ENCODE data around the gene SPDYE17.
"Not testable (repeated sequence)": the region's sequence is repeated elsewhere in the genome, so short reads cannot be mapped to it uniquely, and the experiment has no call there.

- TF ChIP-seq CTCF (IDR thresholded peaks at IDR 0.05 in 2 of 3, conservative IDR thresholded peaks at IDR 0.05 in 1 of 3; ENCODE audit: borderline replicate concordance in 1 of 3, insufficient read depth in 1 of 3, low read depth in 2 of 3, low read length in 2 of 3); POLR2AphosphoS5 (IDR thresholded peaks at IDR 0.05; ENCODE audit: low read depth, low read length); POLR2A (IDR thresholded peaks at IDR 0.05; ENCODE audit: borderline replicate concordance, extremely low read depth, insufficient read depth, insufficient read length); YY1 (IDR thresholded peaks at IDR 0.05; ENCODE audit: extremely low read depth, insufficient replicate concordance, low read depth, low read length); EZH2 (IDR thresholded peaks at IDR 0.05); EZH2phosphoT487 (IDR thresholded peaks at IDR 0.05; ENCODE audit: borderline replicate concordance); EGR1 (IDR thresholded peaks at IDR 0.05; ENCODE audit: low read depth); FOSL1 (IDR thresholded peaks at IDR 0.05; ENCODE audit: low read depth); RAD21 (IDR thresholded peaks at IDR 0.05; ENCODE audit: low read depth); CBX3 (IDR thresholded peaks at IDR 0.05; ENCODE audit: low read depth); ZNF274 (IDR thresholded peaks at IDR 0.05; ENCODE audit: low read depth, low read length); JUND (IDR thresholded peaks at IDR 0.05): not testable (repeated sequence)
- TF ChIP-seq, protein P1, sequence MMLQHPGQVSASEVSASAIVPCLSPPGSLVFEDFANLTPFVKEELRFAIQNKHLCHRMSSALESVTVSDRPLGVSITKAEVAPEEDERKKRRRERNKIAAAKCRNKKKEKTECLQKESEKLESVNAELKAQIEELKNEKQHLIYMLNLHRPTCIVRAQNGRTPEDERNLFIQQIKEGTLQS (IDR thresholded peaks at IDR 0.05), result not testable (repeated sequence)
- TF ChIP-seq, protein P2, sequence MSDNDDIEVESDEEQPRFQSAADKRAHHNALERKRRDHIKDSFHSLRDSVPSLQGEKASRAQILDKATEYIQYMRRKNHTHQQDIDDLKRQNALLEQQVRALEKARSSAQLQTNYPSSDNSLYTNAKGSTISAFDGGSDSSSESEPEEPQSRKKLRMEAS (IDR thresholded peaks at IDR 0.05), result not testable (repeated sequence)
These were observed 28.0 kb downstream of the SPDYE17 start for GRCh38 chr7:77004151-77004550.
